Osteocyte (in vitro differentiated cells): Measurements from ENCODE around the gene CARNS1. TPM values are rescaled to one million over a fixed set of nuclear protein-coding genes. Genes with fewer than 3 reads are reported as not detected.

Experiments used
- DNase-seq: peaks from one replicate; pipeline ENCODE4 v3.0.0; 2021; ENCODE audit warnings: mixed read lengths; ENCODE audit not compliant: unreplicated experiment; ENCODE audit errors: extremely low spot score
- H3K27ac Mint-ChIP-seq: one replicate; pipeline ENCODE4 v1.8.0; 2021; ENCODE audit warnings: mild to moderate bottlenecking, mixed read lengths; ENCODE audit not compliant: unreplicated experiment
- H3K27me3 Mint-ChIP-seq: one replicate; pipeline ENCODE4 v1.8.0; 2021; ENCODE audit warnings: mixed read lengths; ENCODE audit not compliant: unreplicated experiment
- H3K36me3 Mint-ChIP-seq: one replicate; pipeline ENCODE4 v1.8.0; 2021; ENCODE audit warnings: mixed read lengths; ENCODE audit not compliant: unreplicated experiment
- H3K4me1 Mint-ChIP-seq: one replicate; pipeline ENCODE4 v1.8.0; 2021; ENCODE audit warnings: mixed read lengths; ENCODE audit not compliant: unreplicated experiment
- H3K4me3 Mint-ChIP-seq: one replicate; pipeline ENCODE4 v1.8.0; 2021; ENCODE audit warnings: mild to moderate bottlenecking, moderate library complexity, mixed read lengths; ENCODE audit not compliant: unreplicated experiment
- H3K9me3 Mint-ChIP-seq: one replicate; pipeline ENCODE4 v1.8.0; 2021; ENCODE audit warnings: mixed read lengths; ENCODE audit not compliant: unreplicated experiment
- CTCF ChIP-seq: fragments of 200-600 bp; sonication (generic); IDR thresholded peaks from 2 replicates; pipeline ENCODE4 v1.5.0; 2021; ENCODE audit warnings: antibody characterized with exemption, mild to moderate bottlenecking, moderate library complexity
- total RNA-seq: library from RNA; stranded (reverse); gene quantifications from 2 replicates; pipeline ENCODE4 v1.2.1, GENCODE V29; 2021

Gene CARNS1
- total RNA-seq, 1 donor from 2014 or later: 0.27 TPM

GRCh38 chr11:67441098-67441563 lies 25.7 kb downstream of the CARNS1 start:
- TF ChIP-seq CTCF: no peak
- no peaks in the 10 kb centered on the region for H3K27me3 Mint-ChIP-seq
- H3K4me3 Mint-ChIP-seq: no peak overlapping the region
- no peak overlapping the region for H3K27ac Mint-ChIP-seq
- DNase-seq: no peak
- H3K4me1 Mint-ChIP-seq: peaks cover 33% of the 10 kb centered on the region
- peaks cover 12% of the 10 kb centered on the region for H3K36me3 Mint-ChIP-seq
- no peaks in the 10 kb centered on the region for H3K9me3 Mint-ChIP-seq

GRCh38 chr11:67441731-67442351 lies 26.4 kb downstream of the CARNS1 start:
- Mint-ChIP-seq H3K27ac (no peak overlapping the region), H3K4me3 (peak overlapping the region; percentile 87), H3K36me3 (peaks cover 12% of the 10 kb centered on the region), H3K4me1 (peaks cover 30% of the 10 kb centered on the region), H3K27me3 (no peaks in the 10 kb centered on the region), H3K9me3 (no peaks in the 10 kb centered on the region)
- DNase-seq: no peak
- TF ChIP-seq CTCF: no peak

GRCh38 chr11:67442504-67443404 lies 27.3 kb downstream of the CARNS1 start:
- Mint-ChIP-seq H3K36me3 (peaks cover 9% of the 10 kb centered on the region), H3K9me3 (no peaks in the 10 kb centered on the region), H3K27ac (peak overlapping the region; percentile 87), H3K27me3 (no peaks in the 10 kb centered on the region), H3K4me3 (peak overlapping the region; percentile 87), H3K4me1 (peaks cover 29% of the 10 kb centered on the region)
- no peak for TF ChIP-seq CTCF
- DNase-seq: no peak

- DNase-seq: no peak
- Mint-ChIP-seq H3K4me1 (peaks cover 18% of the 10 kb centered on the region), H3K9me3 (no peaks in the 10 kb centered on the region), H3K27ac (no peak overlapping the region), H3K36me3 (peaks cover 2% of the 10 kb centered on the region), H3K27me3 (no peaks in the 10 kb centered on the region), H3K4me3 (peak overlapping the region; percentile 83)
- TF ChIP-seq CTCF: no peak
Observed at GRCh38 chr11:67445515-67445914, 30.0 kb downstream of the CARNS1 start.

- H3K36me3 Mint-ChIP-seq: no peaks in the 10 kb centered on the region
- no peak overlapping the region for H3K4me3 Mint-ChIP-seq
- peaks cover 9% of the 10 kb centered on the region for H3K4me1 Mint-ChIP-seq
- H3K27me3 Mint-ChIP-seq: no peaks in the 10 kb centered on the region
- H3K9me3 Mint-ChIP-seq: no peaks in the 10 kb centered on the region
- DNase-seq: no peak
- TF ChIP-seq CTCF: no peak
- H3K27ac Mint-ChIP-seq: no peak overlapping the region
Observed at GRCh38 chr11:67448220-67448609, 32.7 kb downstream of the CARNS1 start.
